ENCODE measurements around the gene OPCML. TPM values are rescaled to one million over a fixed set of nuclear protein-coding genes. Genes with fewer than 3 reads are reported as not detected.

OPCML gene
- total and polyA plus RNA-seq, 12 donors, result under 0.01 to 1.2 (median 0.39) TPM

DNA sequence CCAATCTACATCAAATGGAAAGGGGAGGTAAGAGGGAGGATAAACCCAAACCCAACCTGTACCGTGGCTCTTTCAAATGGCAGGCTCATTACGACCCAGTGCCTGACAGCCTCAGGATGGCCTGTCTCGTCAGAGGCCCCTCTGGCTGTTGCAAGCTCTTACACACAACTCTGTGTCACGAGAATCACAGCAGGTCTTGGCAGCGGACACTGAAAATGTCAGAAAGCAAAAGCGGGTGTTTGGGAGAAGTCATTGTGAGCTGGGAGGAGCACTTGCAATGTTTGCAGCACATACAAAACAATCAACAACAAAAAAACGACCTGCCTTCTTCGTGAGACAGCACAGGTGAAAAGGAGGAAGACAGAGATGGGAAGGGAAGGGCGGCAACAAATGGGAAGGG lies 248.1 kb downstream of the OPCML start:
- no peak for ATAC-seq
- intact Hi-C loops (cut with DNase I), result no loop called here
- H3K4me3 ChIP-seq, result no peak overlapping the region
- WGBS, 2 donors, result 76 to 77% methylated on average over 9 of the region's 9 CpGs
- DNase-seq, result no peak
- H3K27ac ChIP-seq, result no peak overlapping the region
- H3K36me3 ChIP-seq, result no peaks in the 10 kb centered on the region
- no peaks in the 10 kb centered on the region for H3K4me1 ChIP-seq
- peaks cover 0 to 13% (median 4%) of the 10 kb centered on the region in 7 donors for H3K27me3 ChIP-seq
- TF ChIP-seq, protein P1, sequence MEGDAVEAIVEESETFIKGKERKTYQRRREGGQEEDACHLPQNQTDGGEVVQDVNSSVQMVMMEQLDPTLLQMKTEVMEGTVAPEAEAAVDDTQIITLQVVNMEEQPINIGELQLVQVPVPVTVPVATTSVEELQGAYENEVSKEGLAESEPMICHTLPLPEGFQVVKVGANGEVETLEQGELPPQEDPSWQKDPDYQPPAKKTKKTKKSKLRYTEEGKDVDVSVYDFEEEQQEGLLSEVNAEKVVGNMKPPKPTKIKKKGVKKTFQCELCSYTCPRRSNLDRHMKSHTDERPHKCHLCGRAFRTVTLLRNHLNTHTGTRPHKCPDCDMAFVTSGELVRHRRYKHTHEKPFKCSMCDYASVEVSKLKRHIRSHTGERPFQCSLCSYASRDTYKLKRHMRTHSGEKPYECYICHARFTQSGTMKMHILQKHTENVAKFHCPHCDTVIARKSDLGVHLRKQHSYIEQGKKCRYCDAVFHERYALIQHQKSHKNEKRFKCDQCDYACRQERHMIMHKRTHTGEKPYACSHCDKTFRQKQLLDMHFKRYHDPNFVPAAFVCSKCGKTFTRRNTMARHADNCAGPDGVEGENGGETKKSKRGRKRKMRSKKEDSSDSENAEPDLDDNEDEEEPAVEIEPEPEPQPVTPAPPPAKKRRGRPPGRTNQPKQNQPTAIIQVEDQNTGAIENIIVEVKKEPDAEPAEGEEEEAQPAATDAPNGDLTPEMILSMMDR (IDR thresholded peaks at IDR 0.05), result no peak
- H3K9me3 ChIP-seq, result no peaks in the 10 kb centered on the region

DNA sequence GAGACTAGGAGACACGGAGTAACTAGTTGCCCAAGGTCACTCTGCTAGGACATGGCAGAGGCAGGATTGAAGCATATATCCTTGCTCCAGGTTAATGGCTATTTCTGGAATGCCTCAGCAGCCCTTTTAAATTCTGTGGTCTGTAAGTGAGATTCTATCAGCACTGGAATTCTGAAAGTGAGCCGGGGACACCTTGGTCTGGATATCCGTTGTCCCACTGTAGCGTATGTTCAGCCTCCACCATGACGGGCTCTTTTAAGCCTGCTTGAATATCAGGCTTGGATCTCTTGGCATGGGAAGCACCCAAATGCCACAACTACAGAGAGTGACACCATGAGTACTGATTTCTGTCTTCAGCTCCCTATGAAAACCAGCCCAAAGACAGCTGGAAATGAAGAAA lies 254.4 kb downstream of the OPCML start:
- intact Hi-C loops (cut with DNase I), result no loop called here
- DNase-seq (no peak), ATAC-seq (no peak)
- Histone ChIP-seq H3K9me3 (no peaks in the 10 kb centered on the region), H3K4me1 (no peaks in the 10 kb centered on the region), H3K27me3 (peaks cover 0 to 25% (median 11%) of the 10 kb centered on the region in 7 donors), H3K27ac (no peak overlapping the region), H3K4me3 (no peak overlapping the region), H3K36me3 (no peaks in the 10 kb centered on the region)
- 65 to 72% methylated on average over 5 of the region's 5 CpGs for WGBS, 2 donors
- TF ChIP-seq, protein P1 (IDR thresholded peaks at IDR 0.05), result no peak

DNA sequence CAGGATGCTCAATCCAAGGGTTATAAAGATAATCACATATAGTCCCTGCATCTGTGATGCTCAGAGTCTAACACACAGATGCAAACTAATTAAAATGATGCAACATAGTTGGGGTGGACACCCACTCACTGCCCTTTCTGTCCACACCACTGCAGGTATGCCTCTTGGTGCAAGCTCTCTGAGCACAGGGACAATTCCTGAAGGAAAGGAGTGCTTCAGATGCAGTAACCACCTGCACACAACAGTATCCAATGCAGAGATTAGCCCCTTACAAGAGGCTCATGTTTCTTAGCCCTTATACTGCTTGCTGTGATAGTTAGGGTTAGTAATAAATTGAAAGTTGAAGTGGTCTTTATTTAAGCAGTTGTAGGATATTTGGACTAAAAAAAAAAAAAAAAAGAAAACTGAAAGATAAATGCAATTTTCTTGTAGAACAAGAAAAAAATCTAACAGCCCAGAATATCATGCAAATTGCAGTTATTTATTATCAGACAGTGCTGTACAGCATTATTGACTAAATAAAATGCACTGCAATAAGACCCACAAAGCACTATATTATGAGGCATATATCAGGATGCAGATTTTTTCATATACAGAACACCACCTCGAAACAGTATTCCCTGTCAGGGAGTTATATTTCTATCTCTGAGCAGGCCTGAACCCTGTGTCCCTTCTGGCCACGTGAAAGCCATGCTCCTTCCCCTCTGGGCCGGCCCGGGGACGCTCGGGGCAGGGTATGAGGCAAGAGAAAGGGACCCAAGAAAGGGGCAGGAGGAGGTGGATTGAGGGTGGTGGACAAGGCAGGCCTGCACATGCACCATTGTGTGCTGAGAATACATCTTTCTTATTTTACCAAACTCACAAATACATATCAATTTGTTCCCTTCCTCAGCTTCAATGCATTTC lies 260.2 kb downstream of the OPCML start:
- Histone ChIP-seq H3K27me3 (peaks cover 0 to 41% (median 10%) of the 10 kb centered on the region in 7 donors), H3K9me3 (no peaks in the 10 kb centered on the region), H3K4me3 (no peak overlapping the region), H3K36me3 (no peaks in the 10 kb centered on the region), H3K4me1 (no peaks in the 10 kb centered on the region), H3K27ac (no peak overlapping the region)
- DNase-seq (no peak), ATAC-seq (no peak)
- TF ChIP-seq, protein P1 (IDR thresholded peaks at IDR 0.05), result no peak
- WGBS, 2 donors, result 78 to 81% methylated on average over 6 of the region's 6 CpGs
- intact Hi-C loops (cut with DNase I), result no loop called here

DNA sequence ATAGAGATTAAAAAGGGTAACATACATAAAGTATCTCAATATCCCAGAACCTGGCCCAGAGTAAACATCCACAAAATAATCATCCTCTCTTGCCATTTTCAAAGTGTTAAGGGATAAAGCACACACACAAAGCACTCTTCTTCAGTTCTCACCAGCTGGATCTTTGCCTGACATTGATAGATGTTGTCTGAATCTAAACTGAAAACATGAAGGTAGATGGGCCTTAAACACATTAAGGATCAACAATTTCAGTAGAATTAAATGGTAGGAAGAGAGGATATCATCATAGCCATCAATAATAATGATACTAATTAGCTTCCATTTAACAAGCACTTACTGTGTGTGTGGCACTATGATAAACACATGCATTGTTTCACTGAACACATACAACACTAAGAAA lies 261.1 kb downstream of the OPCML start:
- Histone ChIP-seq H3K4me3 (no peak overlapping the region), H3K4me1 (no peaks in the 10 kb centered on the region), H3K27ac (no peak overlapping the region), H3K36me3 (no peaks in the 10 kb centered on the region), H3K9me3 (no peaks in the 10 kb centered on the region), H3K27me3 (peaks cover 0 to 38% (median 10%) of the 10 kb centered on the region in 7 donors)
- ATAC-seq, result no peak
- intact Hi-C loops (cut with DNase I), result no loop called here
- TF ChIP-seq, protein P1 (IDR thresholded peaks at IDR 0.05), result no peak
- no peak for DNase-seq
